Panc1 (cell line): ENCODE measurements around the gene CFAP100. TPM values are rescaled to one million over a fixed set of nuclear protein-coding genes. Genes with fewer than 3 reads are reported as not detected.

Source experiments
- ATAC-seq: fragments of 200-7000 bp; cut with Tn5 transposase; 2 replicates; pipeline ENCODE4 v1.9.1; 2020; ENCODE audit warnings: mild to moderate bottlenecking, moderate library complexity
- BruUV-seq: library from RNA; stranded (reverse); fragments of 400-500 nt; replicated peaks from 2 replicates; lab custom pipeline; 2021; lab: Mats Ljungman, UMichigan
- CTCF ChIA-PET: fragments of 300-600 bp; sonication (Branson Sonifier 250); formaldehyde crosslinking; loops from one replicate; lab custom pipeline; 2022; ENCODE audit warnings: antibody characterized with exemption; lab: Charles Lee
- POLR2A ChIA-PET: fragments of 300-600 bp; sonication (Branson Sonifier 250); formaldehyde crosslinking; loops from one replicate; lab custom pipeline; 2022; ENCODE audit warnings: antibody characterized with exemption; lab: Charles Lee
- DNase-seq: peaks from one replicate; pipeline ENCODE4 v3.0.0-alpha.2; 2010; ENCODE audit warnings: low read depth, low spot score
- H3K27ac ChIP-seq: 2 replicates; pipeline ENCODE4 v1.5.1; 2011; ENCODE audit warnings: mild to moderate bottlenecking, low read length, inconsistent platforms
- H3K27me3 ChIP-seq: fragments of 200-500 bp; sonication (Bioruptor generic); 2 replicates; pipeline ENCODE4 v1.6.0; 2014; ENCODE audit warnings: low read length, inconsistent platforms; ENCODE audit not compliant: control insufficient read depth, insufficient read depth
- H3K36me3 ChIP-seq: fragments of 200-500 bp; sonication (Bioruptor generic); 2 replicates; pipeline ENCODE4 v1.5.1; 2014; ENCODE audit warnings: inconsistent platforms, mild to moderate bottlenecking, low read length, moderate library complexity; ENCODE audit not compliant: control insufficient read depth, insufficient read depth
- H3K4me1 ChIP-seq: 2 replicates; pipeline ENCODE4 v1.5.1; 2011; ENCODE audit warnings: inconsistent platforms, mild to moderate bottlenecking, low read length, moderate library complexity; ENCODE audit not compliant: control insufficient read depth, insufficient read depth
- H3K4me3 ChIP-seq, 2 experiments: 2 replicates each; pipeline ENCODE4 v1.5.1; 2011 to 2012; ENCODE audit warnings: low read depth in 2 of 2, low read length in 2 of 2, mild to moderate bottlenecking in 2 of 2, inconsistent platforms in 1 of 2, moderate library complexity in 1 of 2
- H3K9me3 ChIP-seq: fragments of 200-500 bp; sonication (Bioruptor generic); 2 replicates; pipeline ENCODE4 v1.5.1; 2014; ENCODE audit warnings: low read depth, mild to moderate bottlenecking, inconsistent platforms, low read length, moderate library complexity; ENCODE audit not compliant: control insufficient read depth, insufficient read depth
- POLR2AphosphoS5 ChIP-seq: IDR thresholded peaks from 2 replicates; pipeline ENCODE4 v1.6.1; 2012; ENCODE audit warnings: mild to moderate bottlenecking, low read depth, low read length, moderate library complexity
- REST ChIP-seq, 2 experiments: IDR thresholded peaks; 2 replicates each; pipeline ENCODE4 v1.6.1; 2011 to 2012; ENCODE audit warnings: low read depth in 2 of 2, control low read depth in 1 of 2, low read length in 1 of 2, mild to moderate bottlenecking in 1 of 2, moderate library complexity in 1 of 2; ENCODE audit not compliant: insufficient read depth in 1 of 2
- SIN3A ChIP-seq: IDR thresholded peaks from 2 replicates; pipeline ENCODE4 v1.6.1; 2012; ENCODE audit warnings: low read depth, mild to moderate bottlenecking, low read length, moderate library complexity, borderline replicate concordance; ENCODE audit not compliant: insufficient read depth
- TCF7L2 ChIP-seq: IDR thresholded peaks from 2 replicates; pipeline ENCODE4 v1.6.1; 2011; ENCODE audit warnings: mild to moderate bottlenecking, low read depth, low read length, inconsistent platforms
- in situ Hi-C: cut with HindIII; loops from 2 replicates; pipeline ENCODE4 v1.10.0; 2016; ENCODE audit warnings: low sequenced_read_pairs, low pct_unique_long_range_greater_than_20kb
- intact Hi-C: fragments of 100-400 bp; cut with micrococcal nuclease; formaldehyde crosslinking; loops from one replicate; pipeline ENCODE4 v1.10.0; 2022; ENCODE audit not compliant: unreplicated experiment
- total RNA-seq: library from RNA; stranded (reverse); gene quantifications from one replicate; pipeline ENCODE4 v1.2.1, GENCODE V29; 2021; ENCODE audit not compliant: unreplicated experiment
- TF ChIP-seq, protein P1 (sequence below): fragments of 450-650 bp; IDR thresholded peaks from 2 replicates; pipeline ENCODE4 v1.5.1; 2017; ENCODE audit warnings: mild to moderate bottlenecking

Gene CFAP100
- total RNA-seq, 1 experiment from 2014 or later = not detected

DNA sequence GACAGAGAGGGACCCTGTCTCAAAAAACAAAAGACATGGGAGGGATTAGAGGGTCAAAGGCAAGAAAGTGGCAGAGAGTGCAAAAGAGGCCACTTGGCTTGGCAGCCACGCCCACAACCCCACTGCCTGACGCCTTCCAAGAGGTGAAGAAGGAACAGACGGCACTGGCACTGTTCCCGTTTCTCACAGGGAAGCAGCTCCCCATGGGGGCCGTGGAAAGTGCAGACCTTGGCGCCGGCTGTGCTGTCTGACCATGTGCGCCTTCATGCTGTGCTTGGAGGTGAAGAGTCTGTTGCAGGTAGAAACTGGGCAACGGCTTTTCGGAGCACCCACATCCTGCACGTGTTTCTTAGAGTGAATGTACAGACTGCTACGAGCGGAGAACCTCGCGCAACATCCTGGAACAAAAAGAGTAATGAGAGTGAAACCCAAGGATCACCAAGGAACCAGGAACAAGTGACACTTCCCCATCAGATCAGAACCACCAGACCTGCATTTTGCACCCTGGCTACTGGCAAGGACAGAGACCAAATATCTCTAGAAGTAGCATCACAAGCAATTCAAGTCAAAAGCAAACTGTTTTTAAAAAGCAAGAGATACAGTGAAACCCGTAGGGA, 71.3 kb downstream of the CFAP100 start:
- CTCF ChIA-PET = no interaction called here
- in situ Hi-C loops = no loop called here

DNA sequence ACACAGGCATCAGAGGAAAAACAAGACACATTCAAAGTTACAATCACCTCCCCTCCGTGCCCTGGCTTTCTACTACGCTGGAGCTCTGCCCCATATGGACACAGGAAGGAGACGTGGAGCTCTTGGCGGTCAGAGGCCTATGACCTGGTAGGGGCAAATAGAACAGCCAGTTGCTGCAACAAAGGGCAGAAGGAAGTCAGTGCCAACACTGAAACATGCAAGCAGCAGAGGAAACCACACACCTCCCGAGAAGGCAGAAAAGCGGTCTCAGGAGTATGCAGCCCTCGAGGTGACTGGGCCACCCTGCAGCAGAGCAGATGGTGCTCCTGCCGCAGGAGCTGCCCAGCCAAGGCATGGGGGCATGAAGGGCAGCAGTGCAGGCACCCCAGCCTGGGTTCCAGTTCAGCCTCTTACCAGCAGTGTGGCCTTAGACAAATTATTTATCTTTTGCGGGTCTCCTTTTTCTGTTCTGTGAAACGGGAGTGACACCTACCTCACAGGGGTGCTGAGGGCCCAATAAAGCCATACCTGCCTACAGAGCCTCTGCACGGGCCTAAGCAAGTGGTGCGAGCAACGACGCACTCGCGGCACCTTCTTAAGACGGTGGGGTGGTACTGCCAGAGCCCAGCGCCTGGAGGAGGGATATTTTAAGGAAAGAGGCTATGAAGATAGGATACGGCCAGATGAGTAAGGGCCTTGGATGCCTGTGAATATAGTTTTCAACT, 72.3 kb downstream of the CFAP100 start:
- Histone ChIP-seq H3K27ac (no peak overlapping the region), H3K4me1 (peaks cover 4% of the 10 kb centered on the region), H3K36me3 (peaks cover 36% of the 10 kb centered on the region), H3K9me3 (no peaks in the 10 kb centered on the region), H3K4me3 (no peak overlapping the region), H3K27me3 (no peaks in the 10 kb centered on the region)
- intact Hi-C loops = no loop called here
- in situ Hi-C loops = no loop called here
- DNase-seq = no peak
- no peak for ATAC-seq
- BruUV-seq = no TSS peak
- no peak for TF ChIP-seq SIN3A
- no peak for TF ChIP-seq POLR2AphosphoS5
- TF ChIP-seq REST (IDR thresholded peaks at IDR 0.05; ENCODE audit: insufficient read depth in 1 of 2, low read depth in 2 of 2, low read length in 1 of 2) = no peak
- TF ChIP-seq TCF7L2 = no peak
- TF ChIP-seq, protein P1, sequence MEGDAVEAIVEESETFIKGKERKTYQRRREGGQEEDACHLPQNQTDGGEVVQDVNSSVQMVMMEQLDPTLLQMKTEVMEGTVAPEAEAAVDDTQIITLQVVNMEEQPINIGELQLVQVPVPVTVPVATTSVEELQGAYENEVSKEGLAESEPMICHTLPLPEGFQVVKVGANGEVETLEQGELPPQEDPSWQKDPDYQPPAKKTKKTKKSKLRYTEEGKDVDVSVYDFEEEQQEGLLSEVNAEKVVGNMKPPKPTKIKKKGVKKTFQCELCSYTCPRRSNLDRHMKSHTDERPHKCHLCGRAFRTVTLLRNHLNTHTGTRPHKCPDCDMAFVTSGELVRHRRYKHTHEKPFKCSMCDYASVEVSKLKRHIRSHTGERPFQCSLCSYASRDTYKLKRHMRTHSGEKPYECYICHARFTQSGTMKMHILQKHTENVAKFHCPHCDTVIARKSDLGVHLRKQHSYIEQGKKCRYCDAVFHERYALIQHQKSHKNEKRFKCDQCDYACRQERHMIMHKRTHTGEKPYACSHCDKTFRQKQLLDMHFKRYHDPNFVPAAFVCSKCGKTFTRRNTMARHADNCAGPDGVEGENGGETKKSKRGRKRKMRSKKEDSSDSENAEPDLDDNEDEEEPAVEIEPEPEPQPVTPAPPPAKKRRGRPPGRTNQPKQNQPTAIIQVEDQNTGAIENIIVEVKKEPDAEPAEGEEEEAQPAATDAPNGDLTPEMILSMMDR = no peak
- ChIA-PET POLR2A (interaction anchor here (0.7 kb wide), 1 partner anchor 455 kb away, joined by 3 read pairs; no protein-coding TSS in a partner anchor), CTCF (no interaction called here)

More for the DNA sequence above, 71.3 kb downstream of the CFAP100 start:
- BruUV-seq = no TSS peak
- TF ChIP-seq POLR2AphosphoS5 = no peak
- TF ChIP-seq, protein P1 = no peak
- no peak for TF ChIP-seq TCF7L2
- no peak for TF ChIP-seq REST (IDR thresholded peaks at IDR 0.05; ENCODE audit: insufficient read depth in 1 of 2, low read depth in 2 of 2, low read length in 1 of 2)
- TF ChIP-seq SIN3A = no peak
- no peaks in the 10 kb centered on the region for H3K9me3 ChIP-seq
- no peak for DNase-seq
- H3K27me3 ChIP-seq = no peaks in the 10 kb centered on the region
- H3K4me3 ChIP-seq = no peak overlapping the region
- peaks cover 30% of the 10 kb centered on the region for H3K36me3 ChIP-seq
- intact Hi-C loops = no loop called here
- no peak for ATAC-seq
- no peak overlapping the region for H3K27ac ChIP-seq
- no peaks in the 10 kb centered on the region for H3K4me1 ChIP-seq
- POLR2A ChIA-PET = no interaction called here
